Upper lobe of left lung (tissue), 4 donors: Measurements from ENCODE around the gene MRPS27.

Source experiments
- POLR2A ChIP-seq, 4 donors: fragments of 450-650 bp; IDR thresholded peaks; one replicate each; pipeline ENCODE4 v1.5.1; 2016 to 2017; ENCODE audit warnings: antibody characterized with exemption in 4 of 4, mild to moderate bottlenecking in 2 of 4
- TF ChIP-seq, protein P1 (sequence below), 6 experiments: fragments of 450-650 bp in 4 of 6; fragments of 200-600 bp in 2 of 6; sonication (generic) in 2 of 6; IDR thresholded peaks; one replicate each; pipeline ENCODE4 v1.5.1; 2016 to 2019; ENCODE audit warnings: antibody characterized with exemption in 6 of 6

GRCh38 chr5:72347801-72348308 is 27.8 kb upstream of the MRPS27 start:
- no peak for TF ChIP-seq POLR2A (IDR thresholded peaks at IDR 0.05)
- TF ChIP-seq, protein P1, sequence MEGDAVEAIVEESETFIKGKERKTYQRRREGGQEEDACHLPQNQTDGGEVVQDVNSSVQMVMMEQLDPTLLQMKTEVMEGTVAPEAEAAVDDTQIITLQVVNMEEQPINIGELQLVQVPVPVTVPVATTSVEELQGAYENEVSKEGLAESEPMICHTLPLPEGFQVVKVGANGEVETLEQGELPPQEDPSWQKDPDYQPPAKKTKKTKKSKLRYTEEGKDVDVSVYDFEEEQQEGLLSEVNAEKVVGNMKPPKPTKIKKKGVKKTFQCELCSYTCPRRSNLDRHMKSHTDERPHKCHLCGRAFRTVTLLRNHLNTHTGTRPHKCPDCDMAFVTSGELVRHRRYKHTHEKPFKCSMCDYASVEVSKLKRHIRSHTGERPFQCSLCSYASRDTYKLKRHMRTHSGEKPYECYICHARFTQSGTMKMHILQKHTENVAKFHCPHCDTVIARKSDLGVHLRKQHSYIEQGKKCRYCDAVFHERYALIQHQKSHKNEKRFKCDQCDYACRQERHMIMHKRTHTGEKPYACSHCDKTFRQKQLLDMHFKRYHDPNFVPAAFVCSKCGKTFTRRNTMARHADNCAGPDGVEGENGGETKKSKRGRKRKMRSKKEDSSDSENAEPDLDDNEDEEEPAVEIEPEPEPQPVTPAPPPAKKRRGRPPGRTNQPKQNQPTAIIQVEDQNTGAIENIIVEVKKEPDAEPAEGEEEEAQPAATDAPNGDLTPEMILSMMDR (IDR thresholded peaks at IDR 0.05) = no peak
